Glomerular visceral epithelial cell (primary cell): ENCODE results near the gene GPR108.
"Not testable (repeated sequence)": the region's sequence is repeated elsewhere in the genome, so short reads cannot be mapped to it uniquely, and the experiment has no call there.

Experiments
- DNase-seq: peaks from one replicate; pipeline ENCODE4 v3.0.0-alpha.2; 2016; ENCODE audit errors: extremely low spot score

The GPR108 gene

GRCh38 chr19:6721138-6721474 lies 16.3 kb downstream of the GPR108 start:
- no peak for DNase-seq

- DNase-seq, result peak; percentile 86
Measured at GRCh38 chr19:6720369-6721137, 16.8 kb downstream of the GPR108 start, which contains the start of gene C3. Gene C3, minus strand, starts transcription at chr19:6720650. Its CDS starts 61 bp downstream, at chr19:6720589.

GRCh38 chr19:6719992-6720368 lies 17.4 kb downstream of the GPR108 start:
- DNase-seq, result no peak

GRCh38 chr19:6719540-6719861 lies 17.9 kb downstream of the GPR108 start:
- no peak for DNase-seq

GRCh38 chr19:6718741-6719539 lies 18.4 kb downstream of the GPR108 start:
- DNase-seq, result peak; percentile 26

- DNase-seq, result no peak
Measured at GRCh38 chr19:6718111-6718740, 19.2 kb downstream of the GPR108 start.

GRCh38 chr19:6717441-6717971 lies 19.9 kb downstream of the GPR108 start:
- DNase-seq, result no peak

GRCh38 chr19:6717036-6717435 lies 20.3 kb downstream of the GPR108 start:
- no peak for DNase-seq

- no peak for DNase-seq
Measured at GRCh38 chr19:6716610-6716970, 20.8 kb downstream of the GPR108 start.

GRCh38 chr19:6714749-6715555 lies 22.4 kb downstream of the GPR108 start:
- DNase-seq, result no peak

- DNase-seq, result no peak
Measured at GRCh38 chr19:6713773-6714692, 23.3 kb downstream of the GPR108 start.

GRCh38 chr19:6712692-6713670 lies 24.4 kb downstream of the GPR108 start:
- DNase-seq, result no peak

GRCh38 chr19:6712231-6712630 lies 25.1 kb downstream of the GPR108 start:
- DNase-seq, result no peak

- no peak for DNase-seq
Measured at GRCh38 chr19:6711605-6712004, 25.8 kb downstream of the GPR108 start.

- DNase-seq, result no peak
Measured at GRCh38 chr19:6711078-6711361, 26.4 kb downstream of the GPR108 start.

- DNase-seq, result no peak
Measured at GRCh38 chr19:6710273-6711077, 26.9 kb downstream of the GPR108 start.

GRCh38 chr19:6709549-6709948 lies 27.8 kb downstream of the GPR108 start:
- DNase-seq, result no peak

GRCh38 chr19:6708913-6709312 lies 28.5 kb downstream of the GPR108 start:
- DNase-seq, result not testable (repeated sequence)

- DNase-seq, result no peak
Measured at GRCh38 chr19:6708346-6708745, 29.0 kb downstream of the GPR108 start.
